NOMO-1 treated with DMSO at 0.1 percent for 48 hours (cell line): ENCODE measurements around the gene TCP11L1.
"Not testable (repeated sequence)": the region's sequence is repeated elsewhere in the genome, so short reads cannot be mapped to it uniquely, and the experiment has no call there.

Source experiments
- DNase-seq: peaks from one replicate; lab custom pipeline; 2025; ENCODE audit not compliant: unreplicated experiment; lab: John Stamatoyannopoulos, UW

TCP11L1 gene

DNA sequence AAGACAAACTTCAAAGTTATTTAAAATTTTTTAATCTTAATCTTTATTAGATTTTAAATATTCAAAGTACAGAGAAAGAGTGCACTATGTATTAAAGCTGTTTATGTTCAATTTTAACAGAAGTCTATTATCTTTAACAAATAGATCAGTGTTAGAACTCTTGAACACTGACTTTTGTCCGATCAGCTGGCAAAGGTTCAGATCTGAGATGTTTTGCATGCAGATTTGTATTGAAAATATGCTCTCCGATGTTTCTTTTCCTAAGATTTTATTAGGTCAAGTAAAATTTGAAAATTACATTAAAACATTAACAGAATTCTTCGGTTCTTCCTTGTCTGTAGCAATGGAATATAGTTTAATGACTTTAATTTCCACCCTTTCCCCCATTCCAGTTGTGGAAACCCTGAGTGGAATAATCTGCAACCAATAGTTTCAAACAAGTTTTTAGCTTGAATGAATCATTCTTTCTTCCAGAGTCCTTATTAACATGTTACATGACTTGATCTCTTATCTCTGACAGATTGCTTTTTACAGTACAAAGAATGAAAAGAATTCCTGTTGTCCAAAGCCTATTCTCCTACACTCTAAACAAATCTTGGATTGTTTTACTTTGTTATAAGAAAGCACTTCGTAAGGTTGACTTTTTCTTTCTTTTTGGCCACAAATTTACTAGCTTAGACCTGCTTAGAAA lies 11.4 kb upstream of the TCP11L1 start:
- no peak for DNase-seq

DNA sequence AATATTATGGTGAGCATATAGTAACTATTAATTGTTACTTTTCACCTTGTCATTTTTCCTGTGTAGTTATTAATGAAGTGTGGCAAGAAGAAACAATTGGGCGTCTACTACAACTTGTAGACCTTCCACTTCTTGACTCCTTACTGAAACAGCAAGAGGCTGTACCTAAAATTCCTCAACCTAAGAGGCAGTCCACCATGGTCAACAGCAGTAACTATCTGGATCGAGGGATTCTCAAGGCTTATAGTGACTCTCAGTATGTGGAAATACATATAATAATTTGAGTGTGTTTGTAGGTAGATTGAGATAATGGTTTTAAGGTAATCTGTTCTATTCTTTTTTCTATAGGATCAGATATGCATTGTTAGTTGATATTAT lies 10.8 kb upstream of the TCP11L1 start:
- no peak for DNase-seq

DNA sequence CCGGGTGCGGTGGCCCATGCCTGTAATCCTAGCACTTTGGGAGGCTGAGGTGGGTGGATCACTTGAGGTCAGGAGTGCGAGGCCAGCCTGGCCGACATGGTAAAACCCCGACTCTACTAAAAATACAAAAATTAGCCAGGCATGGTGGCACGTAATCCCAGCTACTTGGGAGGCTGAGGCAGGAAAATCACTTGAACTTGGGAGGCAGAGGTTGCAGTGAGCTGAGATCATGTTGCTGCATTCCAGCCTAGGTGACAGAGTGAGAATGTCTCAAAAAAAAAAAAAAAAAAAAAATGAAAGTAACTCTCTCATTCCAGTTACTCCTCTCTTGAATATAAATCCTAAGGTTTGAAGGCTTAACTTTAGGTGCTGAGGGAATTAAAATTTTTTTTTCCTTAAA lies 10.2 kb upstream of the TCP11L1 start:
- not testable (repeated sequence) for DNase-seq

DNA sequence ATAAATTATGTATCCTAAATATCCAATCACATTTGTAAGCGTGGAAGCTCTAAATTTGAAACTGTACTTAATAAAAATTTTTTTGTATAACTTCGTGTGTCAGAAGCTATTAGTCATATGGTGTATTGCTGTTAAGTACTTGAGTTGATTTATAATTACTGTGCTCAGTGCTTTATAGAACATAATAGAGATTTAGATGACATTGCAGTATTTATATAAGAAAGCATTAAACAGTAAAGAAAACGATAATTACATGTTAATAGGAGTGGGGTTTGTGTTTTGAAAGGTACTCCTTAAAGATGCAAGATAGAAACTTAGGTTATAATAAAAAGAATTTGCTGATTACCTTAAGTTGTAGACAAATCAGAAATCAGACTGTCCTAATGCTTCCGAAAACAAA lies 5.9 kb upstream of the TCP11L1 start:
- DNase-seq: no peak

DNA sequence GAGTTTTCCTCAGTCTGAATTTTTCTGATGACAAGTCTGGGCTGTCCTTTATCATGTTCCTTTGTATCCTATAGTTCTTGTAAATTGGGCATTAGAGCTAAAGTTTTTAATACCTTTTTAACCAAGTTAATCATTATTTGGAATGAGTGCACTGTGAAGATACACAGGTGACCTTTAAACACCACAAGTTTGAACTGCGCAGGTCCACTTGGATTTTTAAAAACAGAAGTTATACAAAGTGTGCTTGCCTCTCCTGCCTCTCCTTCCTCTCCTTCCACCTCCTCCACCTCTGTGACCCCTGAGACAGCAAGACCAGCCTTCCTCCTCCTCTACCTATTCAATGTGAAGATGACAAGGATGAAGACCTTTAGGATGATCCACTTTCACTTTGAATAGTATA lies 4.4 kb upstream of the TCP11L1 start:
- no peak for DNase-seq

DNA sequence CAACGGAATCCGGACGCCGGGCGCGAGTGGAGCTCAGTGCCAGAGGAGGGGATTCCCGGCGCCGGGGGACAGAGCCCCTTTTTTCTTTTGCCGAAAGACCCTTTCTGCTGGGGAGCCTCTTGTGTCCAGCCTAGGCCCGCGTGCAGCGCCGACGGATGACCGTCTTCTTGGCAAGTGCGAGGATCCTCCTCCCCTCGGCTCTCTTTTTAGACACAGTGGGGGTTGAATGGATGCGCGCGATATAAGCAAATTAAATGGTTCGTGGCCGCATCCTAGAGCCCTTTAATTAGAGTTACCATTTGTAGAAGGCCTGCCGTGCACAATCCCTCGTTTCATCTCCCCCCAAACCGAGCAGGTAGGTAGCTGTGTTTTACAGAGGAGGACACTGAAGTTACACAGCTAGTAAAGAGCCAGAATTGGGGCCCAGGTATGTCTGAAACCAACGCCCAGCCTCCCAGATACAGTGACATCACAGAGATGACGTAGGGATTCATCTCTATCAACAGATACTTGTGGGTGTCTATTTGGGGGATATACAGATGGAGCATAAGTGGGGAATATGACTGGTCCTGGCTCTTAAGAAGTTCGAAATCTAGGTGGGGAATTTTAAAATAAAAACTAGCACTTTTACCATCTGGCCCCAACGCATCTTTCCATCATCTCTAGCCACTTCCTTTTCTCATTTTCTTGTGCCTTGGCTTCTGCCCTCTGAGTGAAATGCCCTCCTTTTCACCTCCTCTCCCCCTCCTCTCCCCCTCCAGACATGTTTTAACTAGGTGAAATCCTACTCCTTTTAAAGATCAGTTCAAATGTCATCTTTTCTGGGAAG lies 875 bp downstream of the TCP11L1 start:
- DNase-seq: peak; percentile 35

DNA sequence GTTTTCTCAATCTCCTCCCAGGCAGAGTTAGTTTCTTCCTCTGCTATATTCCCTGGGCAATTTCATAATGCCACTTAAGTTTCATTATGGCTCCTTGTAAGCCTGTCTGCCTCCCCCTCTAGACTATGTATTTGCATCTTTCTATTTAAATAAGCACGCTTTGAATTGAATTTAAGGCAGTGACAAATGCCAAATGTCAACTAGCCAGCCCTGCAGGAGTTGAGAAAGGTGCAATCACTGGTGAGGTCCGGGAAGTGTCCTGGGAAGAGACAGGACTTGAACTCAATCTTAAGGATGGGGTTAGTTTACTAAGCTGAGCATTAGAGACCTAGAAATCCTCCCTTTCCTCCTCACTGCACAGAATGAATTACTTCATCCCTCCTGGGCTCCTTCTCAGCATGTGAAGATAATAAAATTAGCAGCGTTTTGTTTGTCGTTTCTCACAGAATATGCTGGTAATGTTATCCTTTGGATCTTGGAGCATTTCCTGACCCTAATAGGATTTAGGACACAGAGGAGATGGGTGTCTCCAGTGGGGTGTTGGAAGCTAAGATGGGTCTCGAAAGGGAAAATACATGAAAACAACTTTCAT lies 1.6 kb downstream of the TCP11L1 start:
- no peak for DNase-seq

DNA sequence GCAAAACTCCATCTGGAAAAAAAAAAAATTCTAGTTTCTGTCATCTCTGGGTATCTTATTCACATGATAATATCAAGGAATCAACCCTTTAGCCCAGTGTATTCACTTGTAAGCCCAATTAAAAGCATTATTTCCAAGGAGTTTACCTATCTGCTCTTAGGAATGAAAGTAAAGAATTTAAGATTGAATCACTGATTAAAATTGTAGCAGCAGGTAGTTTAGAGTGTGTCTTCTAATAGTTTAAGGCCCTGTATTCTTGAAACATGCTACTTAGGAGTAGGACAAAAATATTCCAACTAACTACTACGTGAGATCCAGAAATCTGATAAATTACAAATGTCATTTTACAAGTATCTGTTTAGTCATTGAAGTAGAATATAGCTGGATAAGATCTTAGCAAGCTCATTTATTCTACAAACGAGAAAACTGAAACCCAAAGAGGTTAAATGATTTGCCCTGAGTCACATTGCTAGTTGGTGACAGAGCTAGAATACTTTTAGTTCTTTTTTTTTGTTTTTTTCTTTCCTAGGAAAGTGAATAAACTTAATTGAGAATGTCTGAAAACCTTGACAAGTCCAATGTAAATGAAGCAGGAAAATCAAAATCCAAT lies 4.0 kb downstream of the TCP11L1 start:
- DNase-seq: no peak

DNA sequence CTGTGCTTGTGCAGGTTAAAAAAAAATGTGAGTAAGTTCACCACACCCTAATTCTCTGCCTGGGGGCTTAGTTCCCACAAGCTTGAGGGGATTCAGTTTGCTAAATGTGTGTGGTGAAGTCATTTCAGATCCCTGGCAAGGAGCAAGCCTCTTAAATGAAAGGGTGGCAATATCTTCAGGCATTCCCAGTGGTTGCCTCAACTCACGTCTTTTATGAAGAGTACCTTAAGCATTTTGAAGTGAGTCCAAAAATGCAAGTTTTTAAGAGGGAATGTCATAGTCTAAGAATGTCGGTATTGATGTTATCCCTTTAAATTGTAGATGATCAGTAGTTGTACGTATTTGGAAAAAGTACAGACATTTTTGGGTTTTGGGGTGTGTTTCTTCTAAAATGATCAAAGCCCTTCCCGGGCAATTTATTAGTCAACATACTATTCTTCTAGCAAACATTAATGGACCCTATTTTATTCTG lies 4.9 kb downstream of the TCP11L1 start:
- DNase-seq: no peak

DNA sequence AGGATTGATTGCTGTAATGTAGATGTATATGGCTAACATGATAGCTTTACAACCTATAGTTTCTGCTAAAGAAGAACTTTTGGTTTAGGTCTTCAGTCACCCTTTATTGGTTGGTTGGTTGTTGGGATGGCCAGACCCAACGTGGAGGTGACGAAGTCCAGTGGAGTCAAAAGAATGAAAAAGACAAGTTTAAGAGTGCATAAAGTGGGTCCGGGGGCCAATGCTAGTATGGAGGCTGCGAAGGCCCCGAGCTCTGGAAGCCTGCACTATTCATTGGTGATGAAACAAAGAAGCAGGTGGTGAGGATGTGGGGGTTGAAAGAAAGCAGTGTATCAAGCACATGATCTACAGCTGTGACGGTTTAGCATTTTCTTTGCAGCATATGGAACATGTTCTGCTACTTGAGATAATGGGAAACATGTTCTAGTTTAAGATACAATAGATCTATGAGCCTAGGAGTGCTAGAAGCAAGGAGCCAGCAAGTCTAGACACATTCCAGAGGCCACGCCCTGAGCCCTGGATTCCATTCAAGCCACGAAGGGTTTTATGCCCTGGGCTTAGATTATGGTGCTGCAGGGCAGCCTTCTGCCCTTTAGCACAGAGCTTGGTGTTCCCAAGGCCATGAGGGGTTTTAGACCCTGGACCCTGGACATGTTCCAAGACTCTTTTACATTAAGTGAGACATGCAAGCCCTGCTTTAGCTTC lies 6.3 kb downstream of the TCP11L1 start:
- DNase-seq: no peak

DNA sequence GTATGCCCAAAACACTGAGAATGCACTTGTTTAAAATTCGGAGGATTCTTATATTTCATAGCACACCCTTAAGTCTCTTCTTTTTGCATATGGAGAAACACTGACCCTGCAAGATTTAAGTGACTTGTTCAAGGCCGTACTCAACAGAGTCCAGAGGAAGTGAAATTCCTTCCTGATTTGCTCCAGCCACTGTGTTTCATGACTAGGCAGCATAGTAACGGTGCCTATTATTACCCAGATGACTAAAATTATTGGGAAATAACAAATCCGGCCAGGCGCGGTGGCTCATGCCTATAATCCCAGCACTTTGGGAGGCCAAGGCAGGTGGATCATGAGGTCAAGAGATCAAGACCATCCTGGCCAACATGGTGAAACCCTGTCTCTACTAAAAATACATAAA lies 9.3 kb downstream of the TCP11L1 start:
- peak; percentile 55 for DNase-seq

DNA sequence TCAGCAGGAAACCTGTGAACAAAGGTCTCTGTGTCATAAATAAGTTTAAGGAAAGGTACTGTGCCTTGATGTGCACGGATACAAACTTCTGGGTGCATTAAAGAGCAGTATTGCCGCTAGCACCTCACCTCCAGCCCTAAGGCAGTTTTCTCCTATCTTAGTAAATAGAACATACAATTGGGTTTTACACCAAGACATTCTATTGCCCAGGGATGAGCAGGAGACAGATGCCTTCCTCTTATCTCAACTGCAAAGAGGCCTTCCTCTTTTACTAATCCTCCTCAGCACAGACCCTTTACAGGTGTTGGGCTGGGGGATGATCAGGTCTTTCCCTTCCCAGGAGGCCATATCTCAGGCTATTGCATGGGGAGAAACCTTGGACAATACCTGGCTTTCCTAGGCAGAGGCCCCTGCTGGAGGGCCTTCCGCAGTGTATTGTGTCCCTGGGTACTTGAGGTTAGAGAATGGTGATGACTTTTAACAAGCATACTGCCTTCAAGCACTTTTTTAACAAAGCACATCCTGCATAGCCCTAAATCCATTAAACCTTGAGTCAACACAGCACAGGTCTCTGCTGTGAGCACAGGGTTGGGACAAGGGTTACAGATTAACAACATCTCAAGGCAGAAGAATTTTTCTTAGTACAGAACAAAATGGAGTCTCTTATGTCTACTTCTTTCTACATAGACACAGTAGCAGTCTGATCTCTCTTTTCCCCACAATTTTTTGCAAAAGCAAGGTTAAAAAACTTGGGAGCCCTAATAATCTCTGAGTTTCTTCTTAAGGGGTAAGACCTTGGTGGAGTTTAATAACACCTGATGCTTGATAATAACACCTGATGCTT lies 10.4 kb downstream of the TCP11L1 start:
- not testable (repeated sequence) for DNase-seq

DNA sequence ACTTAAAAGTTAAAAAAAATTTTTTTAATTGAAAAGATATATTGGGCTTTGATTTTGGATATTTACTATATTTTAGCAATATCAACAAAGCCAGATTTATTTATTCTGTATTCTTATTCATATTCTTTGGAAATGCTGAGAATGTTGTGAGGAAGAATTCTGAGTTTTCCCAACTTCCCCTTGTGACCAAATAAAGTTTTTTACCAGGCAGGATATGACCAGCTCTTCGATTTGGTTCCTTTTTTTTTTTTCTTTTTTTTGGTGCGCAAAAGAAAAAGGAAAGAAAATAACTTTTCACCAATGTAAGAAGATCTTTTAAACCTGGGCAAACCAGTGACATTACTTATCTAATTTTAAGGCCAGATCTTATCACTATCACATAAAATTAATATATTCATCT lies 12.9 kb downstream of the TCP11L1 start:
- DNase-seq: peak; percentile 43

DNA sequence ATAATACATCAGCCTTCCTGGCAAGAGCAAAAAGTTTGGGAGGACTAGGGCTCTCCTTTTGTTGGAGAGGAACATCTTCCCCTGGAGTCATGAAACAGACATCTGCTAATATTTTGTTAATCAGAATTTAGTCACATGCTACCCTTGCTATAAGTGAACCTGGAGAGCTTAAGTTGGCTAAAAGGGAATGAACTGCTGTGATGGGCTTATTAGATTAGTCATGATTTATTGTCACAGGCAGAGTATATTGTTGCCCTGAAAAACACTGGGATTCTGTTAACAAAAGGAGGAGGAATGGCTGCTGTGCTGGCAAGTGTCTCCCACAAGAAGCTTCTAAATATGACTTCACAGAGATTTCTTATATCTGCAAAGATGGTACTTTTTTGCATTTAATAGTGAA lies 16.0 kb downstream of the TCP11L1 start:
- DNase-seq: no peak

DNA sequence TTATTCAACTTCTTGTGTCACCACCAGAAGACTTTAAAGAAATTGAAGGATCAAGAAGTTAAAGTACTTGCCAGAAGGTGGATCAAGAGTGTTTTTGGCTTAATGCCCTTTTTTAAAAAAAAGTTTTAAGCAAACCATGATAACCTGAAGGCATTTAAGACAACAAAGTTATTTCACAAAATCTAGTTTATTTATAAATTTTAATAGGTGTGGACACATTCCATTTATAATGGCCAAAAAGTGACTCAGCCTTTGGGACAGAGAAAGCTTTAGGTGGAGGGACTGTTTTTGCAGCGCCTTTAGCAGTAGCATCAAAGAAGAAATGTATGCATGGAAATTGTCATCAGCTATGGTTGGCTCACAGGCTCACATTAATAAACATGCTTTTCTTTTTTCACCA lies 17.9 kb downstream of the TCP11L1 start:
- DNase-seq: no peak

DNA sequence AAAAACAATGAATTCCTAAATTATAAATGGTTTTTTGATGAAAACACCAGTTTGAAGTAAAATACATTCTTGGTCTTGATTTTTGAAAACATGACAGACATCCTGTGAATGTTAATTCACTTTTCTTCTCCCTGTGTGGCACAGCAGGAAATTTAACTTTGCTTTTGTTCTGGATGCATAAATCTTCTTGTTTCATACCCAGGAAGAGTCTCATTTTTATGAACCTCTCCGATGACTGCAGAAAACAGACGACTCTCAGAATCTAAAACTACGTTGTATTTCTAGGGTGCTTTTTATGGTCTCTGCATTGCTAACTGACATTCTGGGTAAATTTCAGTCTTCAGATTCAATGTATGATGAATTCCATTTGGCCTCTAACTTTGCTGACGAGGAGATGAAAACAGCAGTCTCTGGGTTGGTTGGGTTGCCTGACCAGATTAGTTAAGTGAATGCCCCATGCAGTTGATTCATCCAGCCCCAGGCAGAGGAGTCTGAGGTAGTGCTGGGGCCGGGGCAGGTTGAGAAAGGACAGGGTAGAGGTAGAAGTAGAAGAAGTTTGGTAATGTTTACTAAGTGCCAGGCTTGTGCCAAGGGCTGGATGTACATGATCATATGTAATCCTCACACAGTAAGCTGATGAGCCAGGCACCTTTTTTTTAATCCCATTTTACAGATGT lies 20.1 kb downstream of the TCP11L1 start:
- DNase-seq: no peak

DNA sequence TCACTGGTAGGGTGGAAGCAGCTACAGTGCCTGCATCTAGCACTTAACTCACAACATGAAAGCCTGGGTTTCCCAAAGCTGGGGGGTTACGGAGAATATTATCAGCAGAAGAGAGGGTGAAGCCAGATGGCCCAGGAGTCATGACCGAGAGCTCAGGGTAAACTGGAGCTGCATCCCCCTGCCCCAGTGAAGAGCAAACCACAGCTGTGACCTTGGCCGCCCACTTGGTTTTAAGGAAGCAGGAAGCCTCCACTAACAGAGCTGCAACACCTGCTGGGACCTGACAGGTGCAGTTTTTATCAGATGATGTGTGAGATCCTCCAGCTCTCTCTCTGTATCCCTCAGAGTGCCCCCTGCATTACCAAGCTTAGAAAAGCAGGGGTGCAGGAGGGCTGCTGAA lies 20.9 kb downstream of the TCP11L1 start:
- no peak for DNase-seq

DNA sequence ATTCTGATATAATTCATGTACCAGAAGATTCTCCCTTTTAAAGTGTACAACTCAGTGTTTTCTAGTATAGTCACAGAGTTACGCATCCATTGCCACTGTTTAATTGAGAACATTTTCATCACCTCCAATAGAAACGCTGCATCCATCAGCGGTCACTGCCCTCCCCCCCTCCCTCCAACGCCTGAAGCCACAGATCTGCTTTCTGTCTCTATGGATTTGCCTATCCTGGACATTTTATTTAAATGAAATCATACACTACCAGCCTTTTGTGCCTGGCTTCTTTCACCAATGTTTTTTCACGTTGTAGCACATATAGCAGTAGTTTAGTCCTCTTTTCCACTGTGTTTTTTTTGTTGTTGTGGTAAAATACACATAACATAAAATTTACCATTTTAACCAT lies 22.8 kb downstream of the TCP11L1 start:
- no peak for DNase-seq

DNA sequence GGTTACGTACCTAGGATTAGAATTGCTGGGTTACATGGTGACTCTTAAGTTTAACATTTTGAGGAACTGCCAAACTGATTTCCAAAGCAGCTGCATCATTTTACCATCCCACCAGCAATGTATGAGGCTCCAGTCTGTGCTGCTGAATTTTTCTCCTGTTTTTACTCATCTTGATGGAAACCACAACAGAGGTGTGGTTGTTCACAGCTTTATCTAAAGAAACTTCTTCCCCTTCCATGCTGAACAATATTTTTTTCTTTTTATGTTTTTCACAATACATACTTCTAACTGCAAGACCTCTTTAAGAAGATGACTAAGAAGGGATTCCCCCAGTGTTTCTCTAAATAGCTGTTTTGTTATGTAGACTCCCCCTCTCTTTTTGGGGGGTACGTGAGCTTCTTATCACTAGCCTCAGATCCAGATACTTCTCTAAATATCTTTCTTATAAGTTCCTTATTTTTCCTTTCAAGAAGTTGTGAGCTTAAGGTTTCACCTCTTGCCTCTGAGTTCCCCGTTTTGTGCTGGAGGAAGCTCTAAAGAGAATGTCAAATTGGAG lies 24.0 kb downstream of the TCP11L1 start:
- peak; percentile 50 for DNase-seq
